SU-DHL-6 (cell line): ENCODE results near the gene BBLN.

Experiments
- EZH2phosphoT487 ChIP-seq: fragments of 200-600 bp; sonication (generic), shearing (Covaris generic); conservative IDR thresholded peaks from 2 replicates; pipeline ENCODE4 v1.6.1; 2018; ENCODE audit warnings: mild to moderate bottlenecking, antibody characterized with exemption, low read length, moderate library complexity, mixed read lengths
- TF ChIP-seq, protein P1 (sequence below): fragments of 200-600 bp; sonication (generic); IDR thresholded peaks from one replicate; pipeline ENCODE4 v1.5.1; 2017; ENCODE audit warnings: antibody characterized with exemption, mild to moderate bottlenecking, low read length, moderate library complexity; ENCODE audit not compliant: insufficient read depth, poor library complexity, severe bottlenecking

DNA sequence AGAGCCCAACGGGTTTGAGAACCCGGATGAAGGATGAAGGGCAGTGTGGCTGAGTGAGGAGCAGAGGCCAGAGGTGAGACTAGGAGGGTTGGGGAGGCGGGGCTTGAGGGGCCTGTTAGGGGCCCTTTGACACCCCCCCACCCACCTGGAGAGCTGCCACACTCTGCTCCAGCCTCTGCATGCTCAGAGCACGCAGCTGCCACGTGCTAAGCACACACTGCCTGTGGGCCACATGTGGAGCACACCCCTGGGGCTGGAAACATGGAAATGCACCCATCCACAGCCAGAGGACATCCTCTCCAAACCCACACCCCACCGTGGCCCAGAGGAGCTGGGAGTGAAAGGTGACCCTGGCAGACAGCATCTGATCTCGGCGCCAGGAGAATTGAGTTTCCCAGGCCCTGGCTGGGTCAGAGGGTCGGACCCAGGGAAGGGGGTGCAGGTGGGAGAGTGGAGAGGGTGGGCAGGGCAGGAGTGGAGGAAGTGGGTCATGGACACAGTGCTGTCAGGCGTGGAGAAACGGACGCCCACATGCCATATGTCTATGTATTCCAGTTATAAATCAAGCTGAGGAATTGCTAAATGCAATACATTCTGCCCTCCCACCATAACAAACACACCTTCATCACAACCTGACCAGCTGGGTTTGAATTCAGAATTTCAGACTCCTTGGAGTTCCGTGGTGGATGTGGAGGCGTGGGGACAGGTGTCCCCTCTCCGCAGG lies 49.0 kb downstream of the BBLN start:
- TF ChIP-seq, protein P1, sequence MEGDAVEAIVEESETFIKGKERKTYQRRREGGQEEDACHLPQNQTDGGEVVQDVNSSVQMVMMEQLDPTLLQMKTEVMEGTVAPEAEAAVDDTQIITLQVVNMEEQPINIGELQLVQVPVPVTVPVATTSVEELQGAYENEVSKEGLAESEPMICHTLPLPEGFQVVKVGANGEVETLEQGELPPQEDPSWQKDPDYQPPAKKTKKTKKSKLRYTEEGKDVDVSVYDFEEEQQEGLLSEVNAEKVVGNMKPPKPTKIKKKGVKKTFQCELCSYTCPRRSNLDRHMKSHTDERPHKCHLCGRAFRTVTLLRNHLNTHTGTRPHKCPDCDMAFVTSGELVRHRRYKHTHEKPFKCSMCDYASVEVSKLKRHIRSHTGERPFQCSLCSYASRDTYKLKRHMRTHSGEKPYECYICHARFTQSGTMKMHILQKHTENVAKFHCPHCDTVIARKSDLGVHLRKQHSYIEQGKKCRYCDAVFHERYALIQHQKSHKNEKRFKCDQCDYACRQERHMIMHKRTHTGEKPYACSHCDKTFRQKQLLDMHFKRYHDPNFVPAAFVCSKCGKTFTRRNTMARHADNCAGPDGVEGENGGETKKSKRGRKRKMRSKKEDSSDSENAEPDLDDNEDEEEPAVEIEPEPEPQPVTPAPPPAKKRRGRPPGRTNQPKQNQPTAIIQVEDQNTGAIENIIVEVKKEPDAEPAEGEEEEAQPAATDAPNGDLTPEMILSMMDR = no peak
- TF ChIP-seq EZH2phosphoT487 = no peak
